GM21619 (cell line): ENCODE results near the gene NAT16.
"Not testable (repeated sequence)": the region's sequence is repeated elsewhere in the genome, so short reads cannot be mapped to it uniquely, and the experiment has no call there.

Experiments
- ATAC-seq: cut with Tn5 transposase; IDR thresholded peaks from one replicate; pipeline ENCODE4 v1.9.1; 2021; ENCODE audit not compliant: unreplicated experiment

Gene NAT16

GRCh38 chr7:101180130-101180755 is at the start of gene NAT16:
Gene NAT16 (minus strand): TSS chr7:101180293. CDS start chr7:101174807, 5,486 bp downstream.
- no peak for ATAC-seq

GRCh38 chr7:101226721-101227120 is 46.6 kb upstream of the NAT16 start:
- no peak for ATAC-seq

- no peak for ATAC-seq
Measured at GRCh38 chr7:101225650-101226049, 45.6 kb upstream of the NAT16 start.

- ATAC-seq: no peak
Measured at GRCh38 chr7:101223528-101223927, 43.4 kb upstream of the NAT16 start.

- ATAC-seq: no peak
Measured at GRCh38 chr7:101222275-101222830, 42.3 kb upstream of the NAT16 start.

- ATAC-seq: no peak
Measured at GRCh38 chr7:101220295-101220694, 40.2 kb upstream of the NAT16 start.

GRCh38 chr7:101218236-101219125 is 38.4 kb upstream of the NAT16 start:
- ATAC-seq: peak; percentile 9

GRCh38 chr7:101217388-101218235 is 37.5 kb upstream of the NAT16 start, which contains the start of the genes PLOD3 and ZNHIT1:
Gene PLOD3 (minus strand): TSS chr7:101217581. CDS start chr7:101217274, 307 bp downstream.
Gene ZNHIT1 (plus strand): TSS chr7:101218165. CDS start chr7:101218196, 31 bp downstream.
- peak; percentile 64 for ATAC-seq

GRCh38 chr7:101216860-101217387 is 36.8 kb upstream of the NAT16 start:
- ATAC-seq: peak; percentile 23

GRCh38 chr7:101216001-101216859 is 36.1 kb upstream of the NAT16 start:
- no peak for ATAC-seq

- no peak for ATAC-seq
Measured at GRCh38 chr7:101212014-101212413, 31.9 kb upstream of the NAT16 start.

GRCh38 chr7:101211501-101211900 is 31.4 kb upstream of the NAT16 start:
- ATAC-seq: no peak

- ATAC-seq: no peak
Measured at GRCh38 chr7:101210143-101210542, 30.1 kb upstream of the NAT16 start.

GRCh38 chr7:101208794-101209193 is 28.7 kb upstream of the NAT16 start:
- no peak for ATAC-seq

- no peak for ATAC-seq
Measured at GRCh38 chr7:101207459-101207858, 27.4 kb upstream of the NAT16 start.

- ATAC-seq: no peak
Measured at GRCh38 chr7:101206665-101207042, 26.6 kb upstream of the NAT16 start.

- ATAC-seq: no peak
Measured at GRCh38 chr7:101205901-101206664, 26.0 kb upstream of the NAT16 start.

GRCh38 chr7:101203740-101204738 is 23.9 kb upstream of the NAT16 start:
- ATAC-seq: not testable (repeated sequence)
